NCI-H774 (cell line): Measurements from ENCODE around the gene GPRASP3.
A peak's percentile ranks its signal among the peaks of the same experiment; 100 is the strongest.

ENCODE experiments used
- DNase-seq: peaks from one replicate; lab custom pipeline; 2025; lab: John Stamatoyannopoulos, UW

The GPRASP3 gene

DNA sequence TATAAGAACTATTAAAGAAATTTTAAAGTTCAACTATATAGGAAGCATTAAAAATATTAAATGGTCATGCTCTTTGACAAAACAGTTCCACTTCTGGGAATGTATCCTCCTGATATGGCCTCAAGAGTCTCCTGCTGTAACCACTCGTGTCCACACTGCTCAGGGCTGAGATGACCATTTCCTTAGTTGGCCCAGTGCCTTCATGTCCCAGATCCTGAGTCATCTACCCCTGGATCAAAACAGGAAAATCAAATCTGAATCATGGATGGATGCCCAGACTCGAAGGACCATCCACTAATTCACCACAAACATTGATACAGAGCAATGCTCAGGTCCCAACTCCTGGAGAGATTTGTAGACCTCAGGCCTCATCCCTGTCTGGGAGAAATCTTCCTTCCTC is 44.7 kb downstream of the GPRASP3 start:
- DNase-seq = no peak

DNA sequence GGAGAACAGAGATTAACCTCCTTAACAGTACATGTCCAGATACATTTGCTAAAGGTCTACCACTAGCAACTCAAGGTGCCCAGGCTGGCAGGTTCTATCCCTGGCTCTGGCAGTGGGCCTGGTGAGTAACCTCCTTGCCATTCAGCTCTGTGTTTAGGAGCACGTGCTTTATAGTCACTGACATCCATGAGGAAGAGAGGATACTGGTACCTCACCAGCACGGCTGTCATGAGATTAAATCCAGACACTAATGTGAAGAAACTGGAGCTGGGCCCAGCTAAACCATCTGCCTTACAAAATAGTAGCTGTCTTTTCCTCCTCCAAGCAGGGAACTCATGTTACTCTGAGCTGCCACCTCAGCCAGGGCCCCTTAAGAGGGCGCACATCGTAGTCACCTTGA is 45.3 kb downstream of the GPRASP3 start:
- DNase-seq = no peak

DNA sequence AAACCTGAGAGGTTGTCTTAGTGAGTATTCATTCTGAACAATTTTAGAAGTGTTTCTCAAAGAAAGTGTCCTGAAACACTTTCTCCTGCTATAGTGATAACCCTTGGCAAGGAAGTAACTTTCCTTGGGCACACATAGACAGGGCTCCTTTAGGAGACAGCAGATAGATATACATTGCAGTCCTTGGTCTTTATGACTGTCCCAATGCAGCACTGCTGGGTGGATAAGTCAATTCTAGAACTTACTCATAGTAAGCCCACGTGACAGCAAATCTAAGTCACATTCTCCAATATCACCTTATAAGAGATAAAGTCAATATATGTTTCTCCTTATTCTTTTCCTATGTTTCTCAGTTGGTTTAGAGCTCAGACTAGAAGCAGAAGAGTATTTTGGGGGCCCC is 46.7 kb downstream of the GPRASP3 start:
- no peak for DNase-seq

DNA sequence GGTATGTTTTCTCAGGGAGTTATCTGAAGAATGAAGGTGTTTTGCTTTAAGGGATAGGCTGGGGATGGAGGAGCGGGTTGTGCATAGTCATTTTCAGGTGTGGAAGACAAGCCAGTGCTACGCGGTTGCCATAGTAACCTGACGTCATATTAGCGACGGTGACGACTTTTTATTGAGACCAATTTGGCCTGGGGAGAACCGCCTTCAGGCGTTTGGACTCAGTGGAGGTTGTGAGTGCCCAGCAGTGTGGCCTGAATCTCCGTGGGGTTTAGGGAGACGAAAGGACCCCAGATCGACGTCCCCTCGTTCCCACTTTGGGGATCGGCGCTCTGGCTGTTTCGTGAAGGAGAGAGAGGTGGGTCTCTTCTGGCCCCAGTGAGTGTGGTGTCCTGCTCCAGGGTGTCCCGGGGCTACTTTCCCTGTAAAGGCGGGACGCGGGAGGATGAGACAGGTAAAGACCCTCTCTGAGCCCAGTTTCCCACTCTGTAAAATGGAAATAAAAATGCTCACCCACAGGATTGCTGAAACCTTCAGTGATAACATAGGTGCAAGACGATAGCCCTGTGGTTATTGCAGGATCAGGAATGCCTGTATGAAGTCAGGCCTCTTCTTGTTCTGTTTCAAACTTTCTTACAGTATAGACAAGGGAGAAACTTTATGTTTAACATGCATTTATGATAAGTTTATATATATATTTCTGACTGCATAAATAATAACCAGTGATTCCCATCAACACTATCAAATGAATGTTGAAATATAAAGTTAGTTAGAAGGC is 48.6 kb downstream of the GPRASP3 start:
- DNase-seq = peak; percentile 72
